HepG2 (cell line): ENCODE measurements around the gene ZNF189. TPM values are rescaled to one million over a fixed set of nuclear protein-coding genes. Genes with fewer than 3 reads are reported as not detected.

Experiments used
- AKAP8 ChIP-seq: sonication (generic); formaldehyde crosslinking; IDR thresholded peaks from 2 replicates; pipeline ENCODE4 v1.5.1; 2020; ENCODE audit warnings: mild to moderate bottlenecking, missing genetic modification reagents
- ARHGAP35 ChIP-seq: sonication (generic); formaldehyde crosslinking; IDR thresholded peaks from 2 replicates; pipeline ENCODE4 v1.9.0; 2022; ENCODE audit warnings: mild to moderate bottlenecking, inconsistent platforms, moderate library complexity, missing genetic modification reagents, borderline replicate concordance
- CREB1 ChIP-seq, 2 experiments: fragments of 450-650 bp in 1 of 2; IDR thresholded peaks; 2 replicates each; pipeline ENCODE4 v1.6.1; 2016 to 2017; ENCODE audit warnings: control low read depth in 1 of 2, mild to moderate bottlenecking in 1 of 2, missing compliant biosample characterization in 1 of 2, missing genetic modification characterization in 1 of 2
- HMGA1 ChIP-seq: sonication (generic); formaldehyde crosslinking; conservative IDR thresholded peaks from 2 replicates; pipeline ENCODE4 v1.4.0; 2020; ENCODE audit warnings: missing genetic modification reagents
- HNF4G ChIP-seq, 2 experiments: sonication (generic) in 1 of 2; formaldehyde crosslinking in 1 of 2; IDR thresholded peaks; 2 replicates each; pipeline versions ENCODE4 v1.4.0 to v1.6.1; 2011 to 2020; ENCODE audit warnings: borderline replicate concordance in 2 of 2, low read depth in 2 of 2, mild to moderate bottlenecking in 2 of 2, low read length in 1 of 2, missing genetic modification reagents in 1 of 2, moderate library complexity in 1 of 2
- KDM6A ChIP-seq: IDR thresholded peaks from 2 replicates; pipeline ENCODE4 v1.6.1; 2016; ENCODE audit warnings: low read depth
- NFATC3 ChIP-seq: sonication (generic); formaldehyde crosslinking; IDR thresholded peaks from 2 replicates; pipeline ENCODE4 v1.5.1; 2020; ENCODE audit warnings: mild to moderate bottlenecking, missing genetic modification reagents
- NFKB2 ChIP-seq: sonication (generic); formaldehyde crosslinking; IDR thresholded peaks from 2 replicates; pipeline ENCODE4 v1.4.0; 2020; ENCODE audit warnings: missing genetic modification reagents, borderline replicate concordance
- NR2F6 ChIP-seq, 2 experiments: IDR thresholded peaks; 2 replicates each; pipeline ENCODE4 v1.6.1; 2016; ENCODE audit warnings: antibody characterized with exemption in 1 of 2, mild to moderate bottlenecking in 1 of 2
- PAXIP1 ChIP-seq: sonication (generic); formaldehyde crosslinking; conservative IDR thresholded peaks from 2 replicates; pipeline ENCODE4 v1.4.0; 2020; ENCODE audit warnings: mild to moderate bottlenecking, missing genetic modification reagents, moderate library complexity
- PITX1 ChIP-seq: sonication (generic); formaldehyde crosslinking; IDR thresholded peaks from 2 replicates; pipeline ENCODE4 v1.5.1; 2020; ENCODE audit warnings: mild to moderate bottlenecking, missing genetic modification reagents
- RBM39 ChIP-seq: fragments of 200-400 bp; formaldehyde crosslinking; IDR thresholded peaks from one replicate; pipeline ENCODE4 v1.6.1; 2018; ENCODE audit warnings: antibody characterized with exemption, mild to moderate bottlenecking, low read depth, low read length; ENCODE audit not compliant: poor library complexity, severe bottlenecking
- REL ChIP-seq: sonication (generic); formaldehyde crosslinking; conservative IDR thresholded peaks from 2 replicates; pipeline ENCODE4 v1.8.0; 2022; ENCODE audit warnings: mild to moderate bottlenecking, missing genetic modification reagents, moderate library complexity
- SMYD3 ChIP-seq: sonication (generic); formaldehyde crosslinking; IDR thresholded peaks from 2 replicates; pipeline ENCODE4 v1.8.1; 2023; ENCODE audit warnings: mild to moderate bottlenecking, missing genetic modification reagents
- TOPORS ChIP-seq: sonication (generic); formaldehyde crosslinking; IDR thresholded peaks from 2 replicates; pipeline ENCODE4 v1.8.0; 2023; ENCODE audit warnings: mild to moderate bottlenecking, missing genetic modification reagents
- ZNF382 ChIP-seq: sonication (generic); formaldehyde crosslinking; IDR thresholded peaks from 2 replicates; pipeline ENCODE4 v1.5.0; 2020; ENCODE audit warnings: missing genetic modification reagents, mild to moderate bottlenecking, borderline replicate concordance
- ZNF431 ChIP-seq: sonication (generic); formaldehyde crosslinking; IDR thresholded peaks from 2 replicates; pipeline ENCODE4 v1.9.0; 2022; ENCODE audit warnings: missing genetic modification reagents, low read depth, mild to moderate bottlenecking, borderline replicate concordance
- ZNF770 ChIP-seq: sonication (generic); formaldehyde crosslinking; IDR thresholded peaks from 2 replicates; pipeline ENCODE4 v1.5.0; 2020; ENCODE audit warnings: mild to moderate bottlenecking, missing genetic modification reagents
- ZNF781 ChIP-seq: sonication (generic); formaldehyde crosslinking; IDR thresholded peaks from 2 replicates; pipeline ENCODE4 v1.5.1; 2020; ENCODE audit warnings: borderline replicate concordance, mild to moderate bottlenecking, missing genetic modification reagents; ENCODE audit errors: not compliant biosample characterization
- polyA plus RNA-seq, 8 experiments: library from polyadenylated mRNA; depleted of rRNA in 3 of 8; stranded (reverse) in 7 of 8; unstranded in 1 of 8; fragments of >200 nt; fragmentation: Illumina TruSeq in 4 of 8; extraction: Trizol in 4 of 8; gene quantifications; 2 replicates each; pipeline versions ENCODE4 v1.2.1 to v1.2.3, GENCODE V29; 2011 to 2016; ENCODE audit warnings: low read depth in 4 of 8, missing spikeins in 1 of 8, mixed read lengths in 1 of 8; ENCODE audit not compliant: insufficient read depth in 1 of 8
- total RNA-seq, 5 experiments: library from RNA; depleted of rRNA; stranded (reverse); fragments of >200 nt; fragmentation: Illumina TruSeq; extraction: Trizol; gene quantifications; 2 replicates each; pipeline ENCODE4 v1.2.3, GENCODE V29; 2016; ENCODE audit warnings: low read depth in 1 of 5
- TF ChIP-seq, protein P1 (sequence below): IDR thresholded peaks from 2 replicates; pipeline ENCODE4 v1.6.1; 2016

The ZNF189 gene
- total and polyA plus RNA-seq, 2 of the 13 experiments (the other 11 are each of a cell fraction or from before 2014, with no cell fraction given) = 8.4 to 50.0 TPM

GRCh38 chr9:101354143-101354764 lies 44.4 kb upstream of the ZNF189 start (continued):
- TF ChIP-seq HMGA1 (no peak), NFKB2 (no peak), CREB1 (IDR thresholded peaks at IDR 0.05) (peak; percentile 45; the same call in 1 of the 2 replicates), CREB1 (CRISPR knock-in tag; IDR thresholded peaks at IDR 0.05) (peak; percentile 79), HNF4G (IDR thresholded peaks at IDR 0.05; ENCODE audit: borderline replicate concordance, low read depth, low read length) (peak; percentile 96), HNF4G (CRISPR knock-in tag; IDR thresholded peaks at IDR 0.05; ENCODE audit: borderline replicate concordance, low read depth) (peak; percentile 91), KDM6A (CRISPR knock-in tag) (peak; percentile 94), PITX1 (CRISPR knock-in tag) (no peak; the same call in 1 of the 2 replicates), REL (no peak), ZNF382 (no peak), ARHGAP35 (CRISPR knock-in tag) (no peak), ZNF781 (CRISPR knock-in tag) (no peak), PAXIP1 (CRISPR knock-in tag) (peak; percentile 99), NR2F6 (IDR thresholded peaks at IDR 0.05) (peak; percentile 56), NR2F6 (CRISPR knock-in tag; IDR thresholded peaks at IDR 0.05) (peak; percentile 59), AKAP8 (CRISPR knock-in tag) (no peak), SMYD3 (no peak), RBM39 (no peak), NFATC3 (CRISPR knock-in tag) (no peak), ZNF431 (no peak), ZNF770 (CRISPR knock-in tag) (no peak; the same call in 1 of the 2 replicates), TOPORS (no peak)
- TF ChIP-seq, protein P1, sequence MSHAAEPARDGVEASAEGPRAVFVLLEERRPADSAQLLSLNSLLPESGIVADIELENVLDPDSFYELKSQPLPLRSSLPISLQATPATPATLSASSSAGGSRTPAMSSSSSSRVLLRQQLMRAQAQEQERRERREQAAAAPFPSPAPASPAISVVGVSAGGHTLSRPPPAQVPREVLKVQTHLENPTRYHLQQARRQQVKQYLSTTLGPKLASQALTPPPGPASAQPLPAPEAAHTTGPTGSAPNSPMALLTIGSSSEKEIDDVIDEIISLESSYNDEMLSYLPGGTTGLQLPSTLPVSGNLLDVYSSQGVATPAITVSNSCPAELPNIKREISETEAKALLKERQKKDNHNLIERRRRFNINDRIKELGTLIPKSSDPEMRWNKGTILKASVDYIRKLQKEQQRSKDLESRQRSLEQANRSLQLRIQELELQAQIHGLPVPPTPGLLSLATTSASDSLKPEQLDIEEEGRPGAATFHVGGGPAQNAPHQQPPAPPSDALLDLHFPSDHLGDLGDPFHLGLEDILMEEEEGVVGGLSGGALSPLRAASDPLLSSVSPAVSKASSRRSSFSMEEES (CRISPR knock-in tag) = 0 out of 2 replicates have a peak, but pooled peaks have one; percentile 60
